Liver (tissue), 9 donors: ENCODE data around the gene OASL. TPM values are rescaled to one million over a fixed set of nuclear protein-coding genes. Genes with fewer than 3 reads are reported as not detected.
A peak's percentile ranks its signal among the peaks of the same experiment; 100 is the strongest.

Source experiments
- DNase-seq: peaks from one replicate; pipeline ENCODE4 v3.0.0-alpha.2; 2017; ENCODE audit warnings: low spot score
- H3K27ac ChIP-seq, 2 donors: one replicate each; pipeline ENCODE4 v1.7.0; 2013; ENCODE audit warnings: inconsistent platforms in 2 of 2, low read length in 2 of 2, control low read depth in 1 of 2, low read depth in 1 of 2, mild to moderate bottlenecking in 1 of 2
- H3K27me3 ChIP-seq, 4 donors: one replicate each; pipeline versions ENCODE4 v1.6.1 to v1.7.0; 2013; ENCODE audit warnings: low read length in 3 of 4, inconsistent platforms in 1 of 4, mild to moderate bottlenecking in 1 of 4, moderate library complexity in 1 of 4; ENCODE audit not compliant: control insufficient read depth in 4 of 4, insufficient read depth in 4 of 4
- H3K36me3 ChIP-seq, 4 donors: one replicate each; pipeline versions ENCODE4 v1.6.1 to v1.7.0; 2013; ENCODE audit warnings: low read length in 3 of 4, mild to moderate bottlenecking in 3 of 4, low read depth in 1 of 4, moderate library complexity in 1 of 4; ENCODE audit not compliant: control insufficient read depth in 4 of 4, insufficient read depth in 3 of 4
- H3K4me1 ChIP-seq, 4 donors: one replicate each; pipeline versions ENCODE4 v1.6.1 to v1.7.0; 2013; ENCODE audit warnings: low read length in 3 of 4, mild to moderate bottlenecking in 3 of 4, moderate library complexity in 1 of 4; ENCODE audit not compliant: control insufficient read depth in 4 of 4, insufficient read depth in 4 of 4
- H3K4me3 ChIP-seq, 3 donors: one replicate each; pipeline versions ENCODE4 v1.6.1 to v1.7.0; 2013; ENCODE audit warnings: low read length in 3 of 3, control low read depth in 1 of 3, low read depth in 1 of 3, mild to moderate bottlenecking in 1 of 3
- H3K9ac ChIP-seq, 2 donors: one replicate each; pipeline ENCODE4 v1.7.0; 2013; ENCODE audit warnings: low read length in 2 of 2, mild to moderate bottlenecking in 2 of 2, moderate library complexity in 2 of 2, control low read depth in 1 of 2, low read depth in 1 of 2
- H3K9me3 ChIP-seq, 4 donors: one replicate each; pipeline versions ENCODE4 v1.6.1 to v1.7.0; 2013; ENCODE audit warnings: low read length in 3 of 4; ENCODE audit not compliant: control insufficient read depth in 4 of 4
- EGR1 ChIP-seq, 2 donors: IDR thresholded peaks; 2 replicates each; pipeline ENCODE4 v1.6.1; 2016 to 2018; ENCODE audit warnings: antibody characterized with exemption in 2 of 2, low read depth in 2 of 2
- FOXA1 ChIP-seq: IDR thresholded peaks from 2 replicates; pipeline ENCODE4 v1.6.1; 2016; ENCODE audit warnings: antibody characterized with exemption
- FOXA2 ChIP-seq: IDR thresholded peaks from 2 replicates; pipeline ENCODE4 v1.6.1; 2016; ENCODE audit warnings: antibody characterized with exemption
- GABPA ChIP-seq, 2 donors: IDR thresholded peaks in 1 of 2; conservative IDR thresholded peaks in 1 of 2; 2 replicates each; pipeline ENCODE4 v1.6.1; 2016; ENCODE audit warnings: antibody characterized with exemption in 2 of 2, mild to moderate bottlenecking in 1 of 2, moderate library complexity in 1 of 2
- HNF4A ChIP-seq, 2 donors: conservative IDR thresholded peaks; 2 replicates each; pipeline ENCODE4 v1.6.1; 2016; ENCODE audit warnings: antibody characterized with exemption in 2 of 2, mild to moderate bottlenecking in 2 of 2
- HNF4G ChIP-seq: IDR thresholded peaks from 2 replicates; pipeline ENCODE4 v1.6.1; 2016; ENCODE audit warnings: antibody characterized with exemption
- JUND ChIP-seq, 2 donors: IDR thresholded peaks; 2 replicates each; pipeline ENCODE4 v1.6.1; 2016; ENCODE audit warnings: antibody characterized with exemption in 2 of 2
- MAX ChIP-seq: IDR thresholded peaks from 2 replicates; pipeline ENCODE4 v1.6.1; 2016; ENCODE audit warnings: antibody characterized with exemption
- NR2F2 ChIP-seq: IDR thresholded peaks from 2 replicates; pipeline ENCODE4 v1.6.1; 2016; ENCODE audit warnings: antibody characterized with exemption
- RAD21 ChIP-seq, 2 donors: IDR thresholded peaks; 2 replicates each; pipeline ENCODE4 v1.6.1; 2016; ENCODE audit warnings: antibody characterized with exemption in 2 of 2, mild to moderate bottlenecking in 2 of 2
- REST ChIP-seq: IDR thresholded peaks from 2 replicates; pipeline ENCODE4 v1.6.1; 2016; ENCODE audit warnings: antibody characterized with exemption, mild to moderate bottlenecking
- RXRA ChIP-seq, 2 donors: IDR thresholded peaks; 2 replicates each; pipeline ENCODE4 v1.6.1; 2017 to 2018; ENCODE audit warnings: antibody characterized with exemption in 2 of 2, mild to moderate bottlenecking in 1 of 2
- SP1 ChIP-seq: IDR thresholded peaks from 2 replicates; pipeline ENCODE4 v1.6.1; 2018; ENCODE audit warnings: antibody characterized with exemption, mild to moderate bottlenecking
- TAF1 ChIP-seq: conservative IDR thresholded peaks from 2 replicates; pipeline ENCODE4 v1.6.1; 2016; ENCODE audit warnings: antibody characterized with exemption, mild to moderate bottlenecking
- YY1 ChIP-seq: IDR thresholded peaks from 2 replicates; pipeline ENCODE4 v1.6.1; 2016; ENCODE audit warnings: antibody characterized with exemption, mild to moderate bottlenecking
- WGBS: extraction: QIAGEN DNeasy Blood & Tissue Kit; methylation state at CpG from one replicate; pipeline ENCODE4 v1.1.7; 2013; 5-methylcytosine and 5-hydroxymethylcytosine counted together
- polyA plus RNA-seq, 2 donors: library from polyadenylated mRNA; stranded (reverse) in 1 of 2; unstranded in 1 of 2; fragments of 200-250 nt in 1 of 2; fragments of >200 nt in 1 of 2; fragmentation: Nextera tagmentation in 1 of 2; extraction: Ambion mirVana in 1 of 2; gene quantifications; one replicate each; pipeline versions ENCODE4 v1.2.1 to v1.2.3, GENCODE V29; 2013 to 2015
- total RNA-seq, 2 donors: library from RNA; depleted of rRNA; stranded (reverse); fragments of >200 nt; gene quantifications; one replicate each; pipeline ENCODE4 v1.2.3, GENCODE V29; 2014
- TF ChIP-seq, protein P1 (sequence below): IDR thresholded peaks from 2 replicates; pipeline ENCODE4 v1.6.1; 2016; ENCODE audit warnings: antibody characterized with exemption
- TF ChIP-seq, protein P2 (sequence below): fragments of 150-350 bp; IDR thresholded peaks from 2 replicates; pipeline ENCODE4 v1.5.1; 2017; ENCODE audit warnings: improper control_type of control experiment, low read depth, low read length; ENCODE audit not compliant: missing input control
- donor health status: healthy.
- donor health status: healthy.
- donor health status: healthy.
- donor health status: healthy.
- donor health status: healthy.

OASL gene
- total and polyA plus RNA-seq, 4 donors = 0.89 to 4.5 (median 3.1) TPM

- Histone ChIP-seq H3K4me1 (peaks cover 0 to 7% (median 0%) of the 10 kb centered on the region in 4 donors), H3K27ac (no peak overlapping the region), H3K27me3 (no peaks in the 10 kb centered on the region), H3K4me3 (no peak overlapping the region), H3K36me3 (no peaks in the 10 kb centered on the region), H3K9me3 (no peaks in the 10 kb centered on the region), H3K9ac (no peak overlapping the region)
- TF ChIP-seq SP1 (no peak), HNF4A (conservative IDR thresholded peaks at IDR 0.05) (no peak), JUND (IDR thresholded peaks at IDR 0.05) (no peak), FOXA2 (no peak), GABPA (IDR thresholded peaks at IDR 0.05 in 1 of 2, conservative IDR thresholded peaks at IDR 0.05 in 1 of 2) (no peak), FOXA1 (no peak), TAF1 (no peak), REST (no peak), NR2F2 (no peak), MAX (no peak), RAD21 (IDR thresholded peaks at IDR 0.05) (peak; percentile 76 to 79), RXRA (IDR thresholded peaks at IDR 0.05) (no peak), EGR1 (IDR thresholded peaks at IDR 0.05; ENCODE audit: low read depth in 2 of 2) (no peak)
- TF ChIP-seq, protein P1, sequence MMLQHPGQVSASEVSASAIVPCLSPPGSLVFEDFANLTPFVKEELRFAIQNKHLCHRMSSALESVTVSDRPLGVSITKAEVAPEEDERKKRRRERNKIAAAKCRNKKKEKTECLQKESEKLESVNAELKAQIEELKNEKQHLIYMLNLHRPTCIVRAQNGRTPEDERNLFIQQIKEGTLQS = no peak
- TF ChIP-seq, protein P2, sequence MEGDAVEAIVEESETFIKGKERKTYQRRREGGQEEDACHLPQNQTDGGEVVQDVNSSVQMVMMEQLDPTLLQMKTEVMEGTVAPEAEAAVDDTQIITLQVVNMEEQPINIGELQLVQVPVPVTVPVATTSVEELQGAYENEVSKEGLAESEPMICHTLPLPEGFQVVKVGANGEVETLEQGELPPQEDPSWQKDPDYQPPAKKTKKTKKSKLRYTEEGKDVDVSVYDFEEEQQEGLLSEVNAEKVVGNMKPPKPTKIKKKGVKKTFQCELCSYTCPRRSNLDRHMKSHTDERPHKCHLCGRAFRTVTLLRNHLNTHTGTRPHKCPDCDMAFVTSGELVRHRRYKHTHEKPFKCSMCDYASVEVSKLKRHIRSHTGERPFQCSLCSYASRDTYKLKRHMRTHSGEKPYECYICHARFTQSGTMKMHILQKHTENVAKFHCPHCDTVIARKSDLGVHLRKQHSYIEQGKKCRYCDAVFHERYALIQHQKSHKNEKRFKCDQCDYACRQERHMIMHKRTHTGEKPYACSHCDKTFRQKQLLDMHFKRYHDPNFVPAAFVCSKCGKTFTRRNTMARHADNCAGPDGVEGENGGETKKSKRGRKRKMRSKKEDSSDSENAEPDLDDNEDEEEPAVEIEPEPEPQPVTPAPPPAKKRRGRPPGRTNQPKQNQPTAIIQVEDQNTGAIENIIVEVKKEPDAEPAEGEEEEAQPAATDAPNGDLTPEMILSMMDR = peak; percentile 52
- no peak for DNase-seq
- WGBS = 34% methylated on average over 2 of the region's 2 CpGs
Observed at GRCh38 chr12:121061831-121062230, 22.8 kb upstream of the OASL start.

GRCh38 chr12:121060149-121061001 is 21.3 kb upstream of the OASL start:
- 47% methylated on average over 16 of the region's 16 CpGs for WGBS
- Histone ChIP-seq H3K27ac (peak overlapping the region; percentile 64 to 90), H3K4me1 (peaks cover 0 to 7% (median 0%) of the 10 kb centered on the region in 4 donors)
- TF ChIP-seq HNF4G (no peak), TAF1 (no peak), REST (no peak), FOXA1 (no peak), GABPA (IDR thresholded peaks at IDR 0.05 in 1 of 2, conservative IDR thresholded peaks at IDR 0.05 in 1 of 2) (no peak), JUND (IDR thresholded peaks at IDR 0.05) (no peak), YY1 (peak; percentile 84), NR2F2 (peak; percentile 57), HNF4A (conservative IDR thresholded peaks at IDR 0.05) (peak; percentile 37 to 60), RXRA (IDR thresholded peaks at IDR 0.05) (peak in 1 of 2 donors; percentile 12), SP1 (no peak)
- TF ChIP-seq, protein P2 = peak; percentile 62
- TF ChIP-seq, protein P1 = peak; percentile 6

More at GRCh38 chr12:121060149-121061001, 21.3 kb upstream of the OASL start:
- peak overlapping the region; percentile 23 to 72 (median 43) for H3K4me3 ChIP-seq
- peak; percentile 35 for DNase-seq
- H3K9me3 ChIP-seq = no peaks in the 10 kb centered on the region
- H3K36me3 ChIP-seq = no peaks in the 10 kb centered on the region
- peak overlapping the region; percentile 0 to 74 for H3K9ac ChIP-seq
- no peaks in the 10 kb centered on the region for H3K27me3 ChIP-seq
